Neural progenitor cell (in vitro differentiated cells): ENCODE data around the gene ATF2.

ENCODE experiments used
- CTCF ChIP-seq: fragments of 200-600 bp; sonication (generic); IDR thresholded peaks from 2 replicates; pipeline ENCODE4 v1.5.1; 2017; ENCODE audit warnings: antibody characterized with exemption, mild to moderate bottlenecking
- EZH2 ChIP-seq: fragments of 200-600 bp; sonication (generic); IDR thresholded peaks from 2 replicates; pipeline ENCODE4 v1.6.1; 2017; ENCODE audit warnings: antibody characterized with exemption, mild to moderate bottlenecking, moderate library complexity

- TF ChIP-seq CTCF (no peak), EZH2 (no peak)
These were observed 8.6 kb upstream of the ATF2 start for GRCh38 chr2:175176624-175177023.
